IMR-90 (cell line): Measurements from ENCODE around the gene PGBD5. TPM values are rescaled to one million over a fixed set of nuclear protein-coding genes. Genes with fewer than 3 reads are reported as not detected.

Experiments used
- ATAC-seq: fragments of 200-7000 bp; cut with Tn5 transposase; 2 replicates; pipeline ENCODE4 v1.9.1; 2020; ENCODE audit warnings: low read depth, mild to moderate bottlenecking, moderate library complexity
- BruUV-seq: library from RNA; stranded (reverse); fragments of 400-500 nt; replicated peaks from 2 replicates; lab custom pipeline; 2021; lab: Mats Ljungman, UMichigan
- CTCF ChIA-PET: fragments of 300-600 bp; formaldehyde crosslinking; extraction: SDS; loops from one replicate; lab custom pipeline; 2021; ENCODE audit warnings: antibody characterized with exemption; lab: Yijun Ruan, JAX
- POLR2A ChIA-PET: fragments of 300-600 bp; sonication (Branson Sonifier 250); formaldehyde crosslinking; loops from one replicate; lab custom pipeline; 2022; ENCODE audit warnings: antibody characterized with exemption; ENCODE audit not compliant: unreplicated experiment; lab: Charles Lee
- DNase-seq: peaks from one replicate; pipeline ENCODE4 v3.0.0; 2013
- H2AFZ ChIP-seq: replicated peaks from 2 replicates; pipeline ENCODE3; 2013; ENCODE audit warnings: low read length, mild to moderate bottlenecking; ENCODE audit not compliant: poor library complexity
- H2AK5ac ChIP-seq: 2 replicates; pipeline ENCODE4 v1.6.1; 2013; ENCODE audit warnings: low read depth, low read length, inconsistent platforms
- H2AK9ac ChIP-seq: replicated peaks from 2 replicates; pipeline ENCODE3; 2013; ENCODE audit warnings: mild to moderate bottlenecking, low read depth, low read length, moderate library complexity; ENCODE audit not compliant: poor library complexity
- H2BK120ac ChIP-seq: 2 replicates; pipeline ENCODE4 v1.6.1; 2013; ENCODE audit warnings: low read depth, low read length, inconsistent platforms
- H2BK15ac ChIP-seq: 3 replicates; pipeline ENCODE4 v1.6.1; 2013; ENCODE audit warnings: low read depth, low read length, inconsistent platforms
- H2BK20ac ChIP-seq: 2 replicates; pipeline ENCODE4 v1.6.1; 2013; ENCODE audit warnings: low read depth, mild to moderate bottlenecking, inconsistent platforms, low read length, moderate library complexity
- H2BK5ac ChIP-seq: 2 replicates; pipeline ENCODE4 v1.6.1; 2013; ENCODE audit warnings: mild to moderate bottlenecking, low read depth, low read length, inconsistent platforms; ENCODE audit not compliant: poor library complexity, severe bottlenecking
- H3K14ac ChIP-seq: replicated peaks from 2 replicates; pipeline ENCODE4 v1.6.1; 2013; ENCODE audit warnings: low read depth, low read length, inconsistent platforms
- H3K18ac ChIP-seq: 2 replicates; pipeline ENCODE4 v1.6.1; 2013; ENCODE audit warnings: low read depth, low read length, control low read depth
- H3K23ac ChIP-seq: 2 replicates; pipeline ENCODE4 v1.6.1; 2013; ENCODE audit warnings: low read depth, low read length, inconsistent platforms
- H3K27ac ChIP-seq: 2 replicates; pipeline ENCODE4 v1.5.1; 2013; ENCODE audit warnings: mild to moderate bottlenecking, control low read depth, low read length; ENCODE audit not compliant: insufficient read depth
- H3K27me3 ChIP-seq: 2 replicates; pipeline ENCODE4 v1.6.1; 2013; ENCODE audit warnings: low read length; ENCODE audit not compliant: control insufficient read depth, insufficient read depth
- H3K36me3 ChIP-seq: 2 replicates; pipeline ENCODE4 v1.6.1; 2013; ENCODE audit warnings: low read length, mixed read lengths; ENCODE audit not compliant: control insufficient read depth, insufficient read depth
- H3K4ac ChIP-seq: 2 replicates; pipeline ENCODE4 v1.6.1; 2013; ENCODE audit warnings: low read depth, low read length, inconsistent platforms
- H3K4me1 ChIP-seq: 2 replicates; pipeline ENCODE4 v1.6.1; 2013; ENCODE audit warnings: low read length, mixed read lengths; ENCODE audit not compliant: control insufficient read depth, insufficient read depth
- H3K4me2 ChIP-seq: 2 replicates; pipeline ENCODE4 v1.6.1; 2013; ENCODE audit warnings: low read depth, mild to moderate bottlenecking, control low read depth, low read length, moderate library complexity
- H3K4me3 ChIP-seq: 2 replicates; pipeline ENCODE4 v1.5.1; 2013; ENCODE audit warnings: low read depth, mild to moderate bottlenecking, control low read depth, low read length, moderate library complexity; ENCODE audit not compliant: insufficient read depth
- H3K56ac ChIP-seq: 2 replicates; pipeline ENCODE4 v1.6.1; 2013; ENCODE audit warnings: low read length, inconsistent platforms; ENCODE audit not compliant: insufficient read depth; ENCODE audit errors: extremely low read depth
- H3K79me1 ChIP-seq, 2 experiments: 2 replicates each; pipeline ENCODE4 v1.6.1; 2013; ENCODE audit warnings: low read length in 2 of 2, inconsistent platforms in 1 of 2, low read depth in 1 of 2
- H3K9ac ChIP-seq: 2 replicates; pipeline ENCODE4 v1.6.1; 2013; ENCODE audit warnings: low read depth, low read length, control low read depth
- H3K9me1 ChIP-seq: 2 replicates; pipeline ENCODE4 v1.6.1; 2013; ENCODE audit warnings: low read length, inconsistent platforms; ENCODE audit not compliant: insufficient read depth
- H3K9me3 ChIP-seq: 2 replicates; pipeline ENCODE4 v1.6.1; 2013; ENCODE audit warnings: low read length; ENCODE audit not compliant: control insufficient read depth, insufficient read depth
- H4K20me1 ChIP-seq: 2 replicates; pipeline ENCODE4 v1.6.1; 2013; ENCODE audit warnings: low read length, inconsistent platforms; ENCODE audit not compliant: insufficient read depth
- H4K5ac ChIP-seq: 2 replicates; pipeline ENCODE4 v1.6.1; 2013; ENCODE audit warnings: mild to moderate bottlenecking, low read depth, low read length, control low read depth
- H4K8ac ChIP-seq, 2 experiments: 2 replicates each; pipeline ENCODE4 v1.6.1; 2013; ENCODE audit warnings: low read depth in 2 of 2, low read length in 2 of 2, control low read depth in 1 of 2, inconsistent platforms in 1 of 2
- H4K91ac ChIP-seq: 2 replicates; pipeline ENCODE4 v1.6.1; 2013; ENCODE audit warnings: low read depth, low read length, inconsistent platforms; ENCODE audit not compliant: insufficient read depth
- FOS ChIP-seq: fragments of 150-350 bp; IDR thresholded peaks from 2 replicates; pipeline ENCODE4 v1.6.1; 2016; ENCODE audit warnings: low read depth, low read length
- NFE2L2 ChIP-seq: fragments of 150-350 bp; IDR thresholded peaks from 2 replicates; pipeline ENCODE4 v1.6.1; 2016; ENCODE audit warnings: low read depth, mild to moderate bottlenecking, low read length
- POLR2A ChIP-seq: IDR thresholded peaks from 2 replicates; pipeline ENCODE4 v1.6.1; 2012; ENCODE audit warnings: mild to moderate bottlenecking, low read depth, low read length
- RAD21 ChIP-seq: IDR thresholded peaks from 2 replicates; pipeline ENCODE4 v1.6.1; 2012; ENCODE audit warnings: low read length, improper control_type of control experiment
- SMC3 ChIP-seq: fragments of 150-350 bp; IDR thresholded peaks from 2 replicates; pipeline ENCODE4 v1.6.1; 2016; ENCODE audit warnings: low read depth, mild to moderate bottlenecking, antibody characterized with exemption, low read length, moderate library complexity
- USF2 ChIP-seq: fragments of 150-350 bp; IDR thresholded peaks from 2 replicates; pipeline ENCODE4 v1.6.1; 2017; ENCODE audit warnings: mild to moderate bottlenecking, antibody characterized with exemption, low read length, low read depth
- WGBS, 2 experiments: methylation state at CpG; one replicate each; pipeline versions ENCODE4 v1.1.5 to v1.1.7; 2013; ENCODE audit warnings: missing lambda C conversion rate in 2 of 2; ENCODE audit not compliant: insufficient read length in 1 of 2; ENCODE audit errors: extremely low coverage in 2 of 2; 5-methylcytosine and 5-hydroxymethylcytosine counted together
- dilution Hi-C: fragments of 300-500 bp; cut with HindIII; formaldehyde crosslinking; loops from one replicate; pipeline ENCODE4 v1.14.3; 2018; ENCODE audit warnings: low sequenced_read_pairs; ENCODE audit not compliant: unreplicated experiment
- in situ Hi-C: fragments of 300-500 bp; cut with MboI; formaldehyde crosslinking; loops from 3 replicates; pipeline ENCODE4 v1.14.3; 2019; ENCODE audit warnings: low sequenced_read_pairs, inconsistent platforms, mixed read lengths
- intact Hi-C: fragments of 100-400 bp; cut with micrococcal nuclease; formaldehyde crosslinking; loops from 2 replicates; pipeline ENCODE4 v1.10.0; 2022
- polyA plus RNA-seq, 3 experiments: library from polyadenylated mRNA; depleted of rRNA; stranded (reverse); fragments of >200 nt; gene quantifications; 2 replicates each; pipeline ENCODE4 v1.2.3, GENCODE V29; 2012; ENCODE audit warnings: low replicate concordance in 1 of 3
- total RNA-seq: library from RNA; depleted of rRNA; stranded (reverse); fragments of >200 nt; gene quantifications from 2 replicates; pipeline ENCODE4 v1.2.3, GENCODE V29; 2012

PGBD5 gene
- total and polyA plus RNA-seq, 2 of the 4 experiments (the other 2 are of a cell fraction), result 0.18 to 0.36 TPM

GRCh38 chr1:230332575-230333066 lies 93.5 kb downstream of the PGBD5 start:
- WGBS, 2 experiments, result 78% methylated on average over 11 of the region's 29 CpGs; no CpG with 5 or more reads in 1 of the 2 experiments
- DNase-seq (no peak), ATAC-seq (no peak)
- Histone ChIP-seq H3K9me1 (no peaks in the 10 kb centered on the region), H4K91ac (no peak overlapping the region), H2BK5ac (no peak overlapping the region), H2AK5ac (no peak overlapping the region), H3K23ac (no peak overlapping the region), H3K14ac (no peak overlapping the region), H3K4ac (no peak overlapping the region), H3K36me3 (no peaks in the 10 kb centered on the region), H3K4me1 (no peaks in the 10 kb centered on the region; the same call in 1 of the 2 replicates), H3K56ac (no peak overlapping the region), H3K4me3 (no peak overlapping the region), H3K9me3 (no peaks in the 10 kb centered on the region), H4K5ac (no peak overlapping the region), H3K18ac (no peak overlapping the region), H2BK120ac (no peak overlapping the region), H4K8ac (no peak overlapping the region), H2AFZ (no peak overlapping the region), H3K27me3 (no peaks in the 10 kb centered on the region), H3K79me1 (no peaks in the 10 kb centered on the region), H2BK20ac (no peak overlapping the region), H3K4me2 (no peak overlapping the region; the same call in 1 of the 2 replicates), H4K20me1 (no peaks in the 10 kb centered on the region), H2BK15ac (no peak overlapping the region), H3K9ac (no peak overlapping the region), H2AK9ac (no peak overlapping the region), H3K27ac (no peak overlapping the region)
- intact Hi-C loops (no loop called here), in situ Hi-C loops (no loop called here), dilution Hi-C loops (no loop called here)
- CTCF ChIA-PET, result no interaction called here
- BruUV-seq, result no TSS peak
- POLR2A ChIA-PET, result no interaction called here
- TF ChIP-seq POLR2A (no peak), FOS (no peak), SMC3 (no peak), RAD21 (no peak), USF2 (no peak), NFE2L2 (no peak)
